Activated T-helper 1 cell treated with anti-CD3 and anti-CD28 coated beads, Interleukin-12 subunit alpha, Interleukin-12 subunit beta, Interleukin-2, Interleukin-4 antibody, amounts not matched to agents 30 ng/mL and 10 ng/mL and 1 ng/mL, durations not matched to agents 14 hours and 24 hours and 36 hours (primary cell): ENCODE data around the gene BMP2. TPM values are rescaled to one million over a fixed set of nuclear protein-coding genes. Genes with fewer than 3 reads are reported as not detected.
A peak's percentile ranks its signal among the peaks of the same experiment; 100 is the strongest.

Experiments used
- DNase-seq: peaks from one replicate; pipeline ENCODE4 v3.0.0; 2021; ENCODE audit warnings: low spot score
- H3K27ac Mint-ChIP-seq: one replicate; pipeline ENCODE4 v1.8.0; 2021; ENCODE audit warnings: mild to moderate bottlenecking, mixed read lengths
- H3K27me3 Mint-ChIP-seq: one replicate; pipeline ENCODE4 v1.8.0; 2022; ENCODE audit warnings: mild to moderate bottlenecking, moderate library complexity, mixed read lengths; ENCODE audit not compliant: insufficient read depth
- H3K36me3 Mint-ChIP-seq: one replicate; pipeline ENCODE4 v1.8.0; 2021; ENCODE audit warnings: low read depth, mixed read lengths
- H3K4me1 Mint-ChIP-seq: one replicate; pipeline ENCODE4 v1.8.0; 2021; ENCODE audit warnings: low read depth, mixed read lengths
- H3K4me3 Mint-ChIP-seq: one replicate; pipeline ENCODE4 v1.8.0; 2021; ENCODE audit warnings: mild to moderate bottlenecking, moderate library complexity, mixed read lengths
- H3K9me3 Mint-ChIP-seq: one replicate; pipeline ENCODE4 v1.8.0; 2021; ENCODE audit warnings: mixed read lengths
- intact Hi-C: fragments of 100-400 bp; cut with micrococcal nuclease; formaldehyde crosslinking; loops from one replicate; pipeline ENCODE4 v1.15.1; 2024
- total RNA-seq: library from RNA; stranded (reverse); gene quantifications from 2 replicates; pipeline ENCODE4 v1.2.3, GENCODE V29; 2022

The BMP2 gene
- total RNA-seq, 1 donor from 2014 or later = 0.08 TPM

DNA sequence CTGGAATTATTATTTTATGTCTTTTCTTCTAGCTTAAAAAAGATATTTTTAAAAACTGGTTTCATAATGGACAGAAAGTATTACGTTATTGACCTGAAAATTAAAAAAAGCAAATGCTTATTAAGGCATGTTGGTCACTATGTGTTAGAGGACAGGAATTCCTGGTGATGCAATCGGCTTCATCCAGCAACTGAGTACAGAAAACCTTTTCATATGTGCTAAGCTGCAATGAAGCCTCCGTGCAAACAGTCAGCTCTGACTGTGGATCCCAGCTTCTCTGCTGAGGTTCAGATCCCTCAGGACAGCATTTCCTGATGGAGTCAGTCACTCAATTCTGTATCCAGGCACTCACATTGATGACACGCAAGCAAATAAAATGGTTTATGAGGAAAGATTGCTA is 22.7 kb upstream of the BMP2 start:
- no peak overlapping the region for H3K27ac Mint-ChIP-seq

DNA sequence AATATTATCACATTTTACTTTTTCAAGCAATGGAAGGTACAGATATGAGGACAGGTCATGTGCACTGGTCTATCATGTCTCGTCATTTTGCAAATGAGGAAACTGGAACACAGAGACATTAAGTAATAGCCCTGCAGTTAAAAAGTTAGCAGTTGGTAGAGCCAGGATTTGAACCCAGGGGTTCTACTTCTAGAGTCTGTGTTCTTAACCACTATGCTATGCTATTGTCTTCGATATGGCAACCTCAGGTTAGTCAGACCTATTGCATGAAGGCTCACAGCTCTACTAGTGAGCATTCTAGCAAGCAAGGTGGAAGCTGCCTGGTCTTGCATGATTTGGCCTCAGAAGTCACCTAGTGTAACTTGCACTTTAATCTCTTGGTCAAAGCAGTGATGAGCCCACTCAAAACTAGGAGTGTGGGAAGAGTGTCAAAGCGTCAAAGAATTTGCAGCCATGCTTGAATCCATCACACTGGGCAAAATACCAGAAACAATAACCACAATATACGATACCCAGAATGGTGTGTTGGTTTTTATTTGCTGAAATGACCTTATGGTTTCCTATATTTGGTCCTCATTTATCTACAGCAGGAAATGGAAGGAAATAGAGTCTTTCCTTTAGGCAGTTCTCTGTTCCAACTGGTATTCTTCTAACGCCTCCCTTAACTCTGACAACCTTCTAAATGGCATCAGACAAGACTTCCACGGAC is 20.4 kb upstream of the BMP2 start:
- Mint-ChIP-seq H3K36me3 (no peaks in the 10 kb centered on the region), H3K9me3 (no peaks in the 10 kb centered on the region), H3K27me3 (peaks cover 2% of the 10 kb centered on the region), H3K4me1 (no peaks in the 10 kb centered on the region), H3K4me3 (no peak overlapping the region), H3K27ac (no peak overlapping the region)
- intact Hi-C loops = no loop called here
- no peak for DNase-seq

More for the DNA sequence above, 22.7 kb upstream of the BMP2 start:
- intact Hi-C loops = no loop called here
- DNase-seq = no peak
- Mint-ChIP-seq H3K36me3 (no peaks in the 10 kb centered on the region), H3K9me3 (no peaks in the 10 kb centered on the region), H3K27me3 (peaks cover 2% of the 10 kb centered on the region), H3K4me1 (no peaks in the 10 kb centered on the region), H3K4me3 (no peak overlapping the region)

DNA sequence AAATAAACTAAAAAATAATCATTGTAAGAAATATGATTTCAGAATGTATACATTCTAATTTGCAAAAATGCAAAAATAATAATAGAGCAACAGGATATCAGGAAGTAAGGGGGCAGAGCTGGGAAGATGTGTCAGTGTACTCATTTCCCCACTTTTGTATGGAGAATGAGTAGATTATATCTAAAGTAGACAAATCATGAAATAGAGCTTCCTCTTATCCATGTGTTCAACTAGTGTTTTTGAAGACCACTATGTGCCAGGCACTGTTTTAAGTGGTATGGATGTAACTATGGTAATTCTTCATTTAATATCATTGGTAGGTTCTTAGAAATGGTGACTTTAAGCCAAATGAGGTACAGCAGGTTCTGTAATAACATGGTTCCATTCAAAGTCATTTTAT is 17.0 kb upstream of the BMP2 start:
- intact Hi-C loops = no loop called here
- H3K27me3 Mint-ChIP-seq = peaks cover 2% of the 10 kb centered on the region
- no peaks in the 10 kb centered on the region for H3K36me3 Mint-ChIP-seq
- H3K27ac Mint-ChIP-seq = no peak overlapping the region
- H3K4me3 Mint-ChIP-seq = no peak overlapping the region
- H3K4me1 Mint-ChIP-seq = no peaks in the 10 kb centered on the region
- H3K9me3 Mint-ChIP-seq = no peaks in the 10 kb centered on the region
- no peak for DNase-seq

DNA sequence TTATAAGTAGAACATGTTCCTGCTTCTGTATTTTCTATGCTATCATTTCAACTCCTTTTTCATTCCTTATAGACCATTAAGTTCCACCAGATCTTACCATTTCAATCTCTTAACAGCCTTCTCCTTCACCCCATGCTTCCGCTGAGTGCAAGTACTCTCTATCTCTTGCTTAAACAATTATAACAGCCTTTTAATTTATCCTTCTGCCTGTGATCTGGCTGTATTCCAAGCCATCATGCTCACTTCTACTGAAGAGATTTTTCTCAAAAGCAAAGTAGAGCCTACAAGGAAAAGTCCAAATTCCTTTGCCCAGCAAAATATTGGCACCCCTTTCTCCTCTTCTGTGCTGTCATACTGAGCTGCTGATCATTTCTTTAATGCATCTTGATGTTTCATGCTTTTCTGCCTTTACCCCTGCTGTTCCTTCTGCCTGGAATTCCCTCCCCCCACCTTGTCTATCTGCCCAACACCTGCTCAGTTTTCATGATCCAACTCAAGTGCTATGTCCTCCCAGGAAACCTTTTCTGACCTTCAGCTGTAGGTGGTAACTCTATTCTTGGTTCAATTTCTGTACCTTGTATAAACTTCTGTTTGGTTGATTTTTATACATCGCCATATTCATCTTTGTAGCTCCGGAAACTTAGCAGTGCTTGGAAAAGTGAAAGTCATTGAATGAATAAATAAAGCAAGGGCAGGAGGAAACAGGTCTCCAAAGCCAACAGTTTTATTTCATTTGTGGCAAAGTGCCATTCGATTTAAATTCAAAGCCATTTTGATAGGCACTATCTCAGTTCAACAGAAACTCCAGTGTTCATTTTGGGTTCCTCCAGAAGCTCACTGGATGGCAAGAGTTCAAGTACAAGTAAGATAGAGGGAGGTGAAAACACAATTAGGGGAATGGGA is 10.5 kb upstream of the BMP2 start:
- DNase-seq = no peak
- no peaks in the 10 kb centered on the region for H3K27me3 Mint-ChIP-seq
- H3K27ac Mint-ChIP-seq = no peak overlapping the region
- H3K4me1 Mint-ChIP-seq = no peaks in the 10 kb centered on the region
- H3K9me3 Mint-ChIP-seq = no peaks in the 10 kb centered on the region
- no peaks in the 10 kb centered on the region for H3K36me3 Mint-ChIP-seq
- no peak overlapping the region for H3K4me3 Mint-ChIP-seq
- intact Hi-C loops = no loop called here

DNA sequence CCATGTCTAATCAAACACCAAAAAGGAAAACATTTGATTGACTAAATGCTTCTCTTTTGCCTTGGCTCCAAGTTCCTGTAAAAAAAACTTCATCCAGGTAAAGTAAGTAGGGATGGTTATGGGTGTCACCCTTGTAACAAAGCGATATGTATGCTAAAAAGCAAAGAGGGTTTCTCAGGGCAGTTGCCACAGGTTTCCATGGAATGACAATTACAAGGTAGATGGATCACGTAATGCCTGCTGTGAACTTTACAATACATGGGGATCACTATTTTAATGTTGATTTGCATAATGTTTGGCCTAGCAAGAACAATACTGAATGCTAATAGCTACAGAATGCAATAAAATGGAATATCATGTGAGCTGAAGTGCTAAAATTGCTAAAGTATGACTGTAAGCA is 2.9 kb upstream of the BMP2 start:
- H3K27ac Mint-ChIP-seq = no peak overlapping the region
- H3K4me1 Mint-ChIP-seq = no peaks in the 10 kb centered on the region
- H3K4me3 Mint-ChIP-seq = no peak overlapping the region
- no peaks in the 10 kb centered on the region for H3K36me3 Mint-ChIP-seq
- DNase-seq = no peak
- intact Hi-C loops = loop anchor here (2.0 to 10.0 kb wide), 4 partner anchors 330 to 1094 kb away; no protein-coding TSS in a partner anchor
- H3K9me3 Mint-ChIP-seq = no peaks in the 10 kb centered on the region
- H3K27me3 Mint-ChIP-seq = peaks cover 29% of the 10 kb centered on the region

DNA sequence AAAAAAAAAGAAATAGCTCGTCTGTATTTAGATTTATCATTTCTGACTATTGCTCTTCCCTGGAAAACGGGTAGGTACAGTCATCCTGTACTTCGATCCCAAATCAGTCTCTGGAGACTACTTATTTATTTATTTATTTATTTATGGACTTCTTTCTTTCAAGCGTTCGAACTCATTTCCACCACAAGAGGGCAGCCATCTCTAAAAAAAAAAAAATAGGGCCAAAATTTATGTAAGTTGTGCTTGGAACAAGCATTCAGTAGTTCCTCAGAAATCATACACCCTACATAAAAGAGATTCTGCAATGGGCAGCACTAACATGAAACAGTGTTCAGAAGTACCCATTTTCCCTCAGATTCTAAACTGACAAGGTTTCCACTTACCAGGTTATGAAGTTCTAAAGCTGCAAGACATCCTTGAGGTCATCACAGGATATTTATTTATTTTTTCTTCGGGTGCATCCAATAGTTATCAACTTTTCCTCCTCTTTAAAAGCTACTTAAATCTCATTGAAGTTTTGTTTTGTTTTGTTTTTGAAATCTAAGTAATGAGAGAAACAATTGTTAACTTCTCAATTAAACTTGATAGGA is 1.9 kb upstream of the BMP2 start:
- H3K9me3 Mint-ChIP-seq = no peaks in the 10 kb centered on the region
- intact Hi-C loops = loop anchor here (2.0 to 10.0 kb wide), 4 partner anchors 329 to 1093 kb away; no protein-coding TSS in a partner anchor
- H3K4me3 Mint-ChIP-seq = no peak overlapping the region
- H3K36me3 Mint-ChIP-seq = no peaks in the 10 kb centered on the region
- no peak for DNase-seq
- peaks cover 33% of the 10 kb centered on the region for H3K27me3 Mint-ChIP-seq
- no peaks in the 10 kb centered on the region for H3K4me1 Mint-ChIP-seq
- no peak overlapping the region for H3K27ac Mint-ChIP-seq

DNA sequence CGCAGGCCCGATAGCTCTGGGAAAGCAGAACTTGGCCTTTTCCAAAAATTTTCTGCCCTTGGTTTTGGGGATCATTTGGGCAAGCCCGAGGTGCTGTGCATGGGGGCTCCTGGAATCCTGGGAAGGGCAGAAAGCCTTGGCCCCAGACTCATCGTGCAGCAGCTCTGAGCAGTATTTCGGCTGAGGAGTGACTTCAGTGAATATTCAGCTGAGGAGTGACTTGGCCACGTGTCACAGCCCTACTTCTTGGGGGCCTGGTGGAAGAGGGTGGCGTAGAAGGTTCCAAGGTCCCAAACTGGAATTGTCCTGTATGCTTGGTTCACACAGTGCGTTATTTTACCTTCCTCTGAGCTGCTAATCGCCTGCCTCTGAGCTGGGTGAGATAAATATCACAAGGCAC is 1.1 kb upstream of the BMP2 start:
- Mint-ChIP-seq H3K9me3 (no peaks in the 10 kb centered on the region), H3K27me3 (peaks cover 42% of the 10 kb centered on the region), H3K27ac (no peak overlapping the region), H3K4me3 (no peak overlapping the region), H3K4me1 (no peaks in the 10 kb centered on the region), H3K36me3 (no peaks in the 10 kb centered on the region)
- no peak for DNase-seq
- intact Hi-C loops = loop anchor here (10.0 kb wide), 3 partner anchors 328 to 608 kb away; no protein-coding TSS in a partner anchor

DNA sequence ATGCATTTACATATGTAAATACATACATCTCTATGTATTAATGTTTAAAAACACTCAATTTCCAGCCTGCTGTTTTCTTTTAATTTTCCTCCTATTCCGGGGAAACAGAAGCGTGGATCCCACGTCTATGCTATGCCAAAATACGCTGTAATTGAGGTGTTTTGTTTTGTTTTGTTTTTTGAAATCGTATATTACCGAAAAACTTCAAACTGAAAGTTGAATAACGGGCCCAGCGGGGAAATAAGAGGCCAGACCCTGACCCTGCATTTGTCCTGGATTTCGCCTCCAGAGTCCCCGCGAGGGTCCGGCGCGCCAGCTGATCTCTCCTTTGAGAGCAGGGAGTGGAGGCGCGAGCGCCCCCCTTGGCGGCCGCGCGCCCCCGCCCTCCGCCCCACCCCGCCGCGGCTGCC is 355 bp upstream of the BMP2 start:
- no peaks in the 10 kb centered on the region for H3K4me1 Mint-ChIP-seq
- intact Hi-C loops = loop anchor here (10.0 kb wide), 3 partner anchors 328 to 608 kb away; no protein-coding TSS in a partner anchor
- peak overlapping the region; percentile 30 for H3K4me3 Mint-ChIP-seq
- H3K27ac Mint-ChIP-seq = no peak overlapping the region
- no peak for DNase-seq
- H3K36me3 Mint-ChIP-seq = no peaks in the 10 kb centered on the region
- peaks cover 43% of the 10 kb centered on the region for H3K27me3 Mint-ChIP-seq
- H3K9me3 Mint-ChIP-seq = no peaks in the 10 kb centered on the region

DNA sequence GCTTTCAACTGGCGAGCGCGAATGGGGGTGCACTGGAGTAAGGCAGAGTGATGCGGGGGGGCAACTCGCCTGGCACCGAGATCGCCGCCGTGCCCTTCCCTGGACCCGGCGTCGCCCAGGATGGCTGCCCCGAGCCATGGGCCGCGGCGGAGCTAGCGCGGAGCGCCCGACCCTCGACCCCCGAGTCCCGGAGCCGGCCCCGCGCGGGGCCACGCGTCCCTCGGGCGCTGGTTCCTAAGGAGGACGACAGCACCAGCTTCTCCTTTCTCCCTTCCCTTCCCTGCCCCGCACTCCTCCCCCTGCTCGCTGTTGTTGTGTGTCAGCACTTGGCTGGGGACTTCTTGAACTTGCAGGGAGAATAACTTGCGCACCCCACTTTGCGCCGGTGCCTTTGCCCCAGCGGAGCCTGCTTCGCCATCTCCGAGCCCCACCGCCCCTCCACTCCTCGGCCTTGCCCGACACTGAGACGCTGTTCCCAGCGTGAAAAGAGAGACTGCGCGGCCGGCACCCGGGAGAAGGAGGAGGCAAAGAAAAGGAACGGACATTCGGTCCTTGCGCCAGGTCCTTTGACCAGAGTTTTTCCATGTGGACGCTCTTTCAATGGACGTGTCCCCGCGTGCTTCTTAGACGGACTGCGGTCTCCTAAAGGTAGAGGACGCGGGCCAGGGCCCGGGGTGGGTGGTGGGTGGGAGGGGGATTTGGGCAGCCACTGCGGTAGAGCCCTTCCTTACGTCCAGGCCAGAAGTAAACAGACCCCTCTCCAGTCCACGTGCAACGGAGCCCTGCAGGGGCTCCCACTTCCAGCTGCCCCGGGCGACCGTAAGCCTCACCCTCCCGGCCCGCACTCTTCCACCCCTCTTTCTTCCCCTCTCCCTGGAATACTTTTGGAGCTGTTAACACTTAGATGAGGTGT is 998 bp downstream of the BMP2 start:
- no peak overlapping the region for H3K27ac Mint-ChIP-seq
- intact Hi-C loops = loop anchor here (10.0 kb wide), 3 partner anchors 326 to 606 kb away; no protein-coding TSS in a partner anchor
- H3K36me3 Mint-ChIP-seq = no peaks in the 10 kb centered on the region
- peak overlapping the region; percentile 26 for H3K4me3 Mint-ChIP-seq
- H3K4me1 Mint-ChIP-seq = no peaks in the 10 kb centered on the region
- H3K27me3 Mint-ChIP-seq = peaks cover 49% of the 10 kb centered on the region
- DNase-seq = no peak
- H3K9me3 Mint-ChIP-seq = no peaks in the 10 kb centered on the region

DNA sequence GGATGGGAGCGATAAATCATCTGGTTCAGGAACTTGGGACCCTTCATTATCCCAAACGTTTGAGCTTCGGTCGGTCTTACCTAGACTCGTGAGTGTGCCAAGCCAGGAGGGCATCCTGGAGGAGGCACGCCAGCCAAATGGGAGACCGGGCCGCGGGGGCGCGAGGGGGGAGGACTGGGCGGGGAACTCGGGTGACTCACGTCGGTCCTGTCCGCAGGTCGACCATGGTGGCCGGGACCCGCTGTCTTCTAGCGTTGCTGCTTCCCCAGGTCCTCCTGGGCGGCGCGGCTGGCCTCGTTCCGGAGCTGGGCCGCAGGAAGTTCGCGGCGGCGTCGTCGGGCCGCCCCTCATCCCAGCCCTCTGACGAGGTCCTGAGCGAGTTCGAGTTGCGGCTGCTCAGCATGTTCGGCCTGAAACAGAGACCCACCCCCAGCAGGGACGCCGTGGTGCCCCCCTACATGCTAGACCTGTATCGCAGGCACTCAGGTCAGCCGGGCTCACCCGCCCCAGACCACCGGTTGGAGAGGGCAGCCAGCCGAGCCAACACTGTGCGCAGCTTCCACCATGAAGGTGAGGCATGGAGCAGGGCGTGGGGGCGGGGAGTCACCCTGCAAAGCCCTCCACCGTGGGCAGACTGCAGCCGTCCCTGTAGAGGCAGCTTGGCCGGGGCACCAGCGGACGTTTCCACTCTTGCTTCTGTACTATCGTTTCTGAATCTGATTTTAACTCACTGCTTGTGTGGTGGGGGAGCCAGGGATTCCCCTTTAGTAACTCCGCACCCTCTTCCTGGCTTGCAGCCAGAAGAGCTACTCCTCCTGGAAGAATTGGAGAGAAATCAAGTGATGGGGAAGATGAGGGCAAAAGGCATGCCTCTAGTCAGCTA is 2.7 kb downstream of the BMP2 start:
- no peak for DNase-seq
- H3K4me3 Mint-ChIP-seq = no peak overlapping the region
- peaks cover 47% of the 10 kb centered on the region for H3K27me3 Mint-ChIP-seq
- no peaks in the 10 kb centered on the region for H3K9me3 Mint-ChIP-seq
- peak overlapping the region; percentile 58 for H3K27ac Mint-ChIP-seq
- intact Hi-C loops = loop anchor here (10.0 kb wide), 3 partner anchors 325 to 605 kb away; no protein-coding TSS in a partner anchor
- H3K4me1 Mint-ChIP-seq = no peaks in the 10 kb centered on the region
- H3K36me3 Mint-ChIP-seq = no peaks in the 10 kb centered on the region

DNA sequence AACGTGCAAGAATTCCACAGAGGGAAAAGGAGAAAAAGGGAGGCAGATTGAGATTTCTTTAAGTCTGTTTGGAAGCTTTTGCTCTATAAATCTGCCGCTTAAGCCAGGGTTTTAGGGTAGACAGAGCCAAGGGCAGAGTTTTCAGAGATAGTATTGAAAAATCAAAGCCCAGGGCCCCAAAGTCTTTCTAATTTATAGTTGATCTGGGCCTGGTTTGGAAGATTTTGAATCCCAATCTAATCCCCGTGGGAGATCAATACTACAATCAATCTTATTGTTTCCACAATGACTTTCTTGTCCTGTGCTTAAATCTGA is 3.3 kb downstream of the BMP2 start:
- no peaks in the 10 kb centered on the region for H3K36me3 Mint-ChIP-seq
- no peak for DNase-seq
- no peak overlapping the region for H3K4me3 Mint-ChIP-seq
- no peaks in the 10 kb centered on the region for H3K9me3 Mint-ChIP-seq
- H3K4me1 Mint-ChIP-seq = no peaks in the 10 kb centered on the region
- intact Hi-C loops = no loop called here
- H3K27me3 Mint-ChIP-seq = peaks cover 41% of the 10 kb centered on the region
- H3K27ac Mint-ChIP-seq = no peak overlapping the region
